ENCODE results near the gene GSC. TPM values are rescaled to one million over a fixed set of nuclear protein-coding genes. Genes with fewer than 3 reads are reported as not detected.
A peak's percentile ranks its signal among the peaks of the same experiment; 100 is the strongest.

GSC gene
- total RNA-seq, 1 donor from 2014 or later = not detected

- Histone ChIP-seq H3K36me3 (ENCODE audit: insufficient read depth, low read length) (no peaks in the 10 kb centered on the region), H3K27me3 (ENCODE audit: insufficient read depth, low read length) (peaks cover 71% of the 10 kb centered on the region), H3K79me2 (ENCODE audit: insufficient read depth, low read length) (no peaks in the 10 kb centered on the region), H4K20me1 (ENCODE audit: insufficient read depth, low read length) (peaks cover 3% of the 10 kb centered on the region), H3K4me3 (ENCODE audit: insufficient read depth, low read depth, low read length) (no peak overlapping the region), H3K9ac (ENCODE audit: low read length) (no peak overlapping the region), H3K4me1 (ENCODE audit: insufficient read depth, low read length) (peaks cover 13% of the 10 kb centered on the region), H3K27ac (ENCODE audit: low read depth, low read length) (no peak overlapping the region), H2AFZ (ENCODE audit: low read depth, low read length) (no peak overlapping the region), H3K4me2 (ENCODE audit: low read length) (peak overlapping the region; percentile 35), H3K9me3 (ENCODE audit: insufficient read depth, low read depth, low read length) (peaks cover 5% of the 10 kb centered on the region)
- H3K4me3 Mint-ChIP-seq (ENCODE audit: unreplicated experiment) = no peak overlapping the region
- no peak for DNase-seq (ENCODE audit: low read depth)
- peaks cover 19% of the 10 kb centered on the region for H3K9me3 Mint-ChIP-seq (ENCODE audit: unreplicated experiment)
- H3K4me1 Mint-ChIP-seq (ENCODE audit: low read depth, unreplicated experiment) = no peaks in the 10 kb centered on the region
- TF ChIP-seq, protein P1, sequence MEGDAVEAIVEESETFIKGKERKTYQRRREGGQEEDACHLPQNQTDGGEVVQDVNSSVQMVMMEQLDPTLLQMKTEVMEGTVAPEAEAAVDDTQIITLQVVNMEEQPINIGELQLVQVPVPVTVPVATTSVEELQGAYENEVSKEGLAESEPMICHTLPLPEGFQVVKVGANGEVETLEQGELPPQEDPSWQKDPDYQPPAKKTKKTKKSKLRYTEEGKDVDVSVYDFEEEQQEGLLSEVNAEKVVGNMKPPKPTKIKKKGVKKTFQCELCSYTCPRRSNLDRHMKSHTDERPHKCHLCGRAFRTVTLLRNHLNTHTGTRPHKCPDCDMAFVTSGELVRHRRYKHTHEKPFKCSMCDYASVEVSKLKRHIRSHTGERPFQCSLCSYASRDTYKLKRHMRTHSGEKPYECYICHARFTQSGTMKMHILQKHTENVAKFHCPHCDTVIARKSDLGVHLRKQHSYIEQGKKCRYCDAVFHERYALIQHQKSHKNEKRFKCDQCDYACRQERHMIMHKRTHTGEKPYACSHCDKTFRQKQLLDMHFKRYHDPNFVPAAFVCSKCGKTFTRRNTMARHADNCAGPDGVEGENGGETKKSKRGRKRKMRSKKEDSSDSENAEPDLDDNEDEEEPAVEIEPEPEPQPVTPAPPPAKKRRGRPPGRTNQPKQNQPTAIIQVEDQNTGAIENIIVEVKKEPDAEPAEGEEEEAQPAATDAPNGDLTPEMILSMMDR (IDR thresholded peaks at IDR 0.05; ENCODE audit: insufficient read depth, low read depth, low read length) = no peak
- peak; percentile 65 for TF ChIP-seq EZH2 (IDR thresholded peaks at IDR 0.05; ENCODE audit: insufficient read depth, low read length)
- H3K27ac Mint-ChIP-seq (ENCODE audit: unreplicated experiment) = peak overlapping the region; percentile 47
- peaks cover 75% of the 10 kb centered on the region for H3K27me3 Mint-ChIP-seq (ENCODE audit: low read depth, unreplicated experiment)
- FAIRE-seq = no peak
- peaks cover 2% of the 10 kb centered on the region for H3K36me3 Mint-ChIP-seq (ENCODE audit: low read depth, unreplicated experiment)
Measured at GRCh38 chr14:94773061-94773648, 3.2 kb upstream of the GSC start.

GRCh38 chr14:94772548-94772947 lies 2.6 kb upstream of the GSC start:
- Histone ChIP-seq H3K4me3 (ENCODE audit: insufficient read depth, low read depth, low read length) (no peak overlapping the region), H3K79me2 (ENCODE audit: insufficient read depth, low read length) (no peaks in the 10 kb centered on the region), H3K4me2 (ENCODE audit: low read length) (no peak overlapping the region), H4K20me1 (ENCODE audit: insufficient read depth, low read length) (peaks cover 3% of the 10 kb centered on the region), H2AFZ (ENCODE audit: low read depth, low read length) (no peak overlapping the region), H3K9me3 (ENCODE audit: insufficient read depth, low read depth, low read length) (peaks cover 5% of the 10 kb centered on the region), H3K27me3 (ENCODE audit: insufficient read depth, low read length) (peaks cover 74% of the 10 kb centered on the region), H3K27ac (ENCODE audit: low read depth, low read length) (no peak overlapping the region), H3K9ac (ENCODE audit: low read length) (no peak overlapping the region), H3K4me1 (ENCODE audit: insufficient read depth, low read length) (peaks cover 13% of the 10 kb centered on the region), H3K36me3 (ENCODE audit: insufficient read depth, low read length) (no peaks in the 10 kb centered on the region)
- peaks cover 79% of the 10 kb centered on the region for H3K27me3 Mint-ChIP-seq (ENCODE audit: low read depth, unreplicated experiment)
- H3K9me3 Mint-ChIP-seq (ENCODE audit: unreplicated experiment) = peaks cover 19% of the 10 kb centered on the region
- no peaks in the 10 kb centered on the region for H3K4me1 Mint-ChIP-seq (ENCODE audit: low read depth, unreplicated experiment)
- peaks cover 2% of the 10 kb centered on the region for H3K36me3 Mint-ChIP-seq (ENCODE audit: low read depth, unreplicated experiment)
- TF ChIP-seq EZH2 (IDR thresholded peaks at IDR 0.05; ENCODE audit: insufficient read depth, low read length) = no peak
- TF ChIP-seq, protein P1 (IDR thresholded peaks at IDR 0.05; ENCODE audit: insufficient read depth, low read depth, low read length) = no peak
- DNase-seq (ENCODE audit: low read depth) (no peak), FAIRE-seq (no peak)
- no peak overlapping the region for H3K27ac Mint-ChIP-seq (ENCODE audit: unreplicated experiment)
- no peak overlapping the region for H3K4me3 Mint-ChIP-seq (ENCODE audit: unreplicated experiment)

GRCh38 chr14:94771906-94772490 lies 2.1 kb upstream of the GSC start:
- Mint-ChIP-seq H3K27ac (ENCODE audit: unreplicated experiment) (peak overlapping the region; percentile 18), H3K36me3 (ENCODE audit: low read depth, unreplicated experiment) (peaks cover 2% of the 10 kb centered on the region), H3K4me1 (ENCODE audit: low read depth, unreplicated experiment) (no peaks in the 10 kb centered on the region), H3K9me3 (ENCODE audit: unreplicated experiment) (peaks cover 19% of the 10 kb centered on the region), H3K4me3 (ENCODE audit: unreplicated experiment) (no peak overlapping the region), H3K27me3 (ENCODE audit: low read depth, unreplicated experiment) (peaks cover 79% of the 10 kb centered on the region)
- peaks cover 13% of the 10 kb centered on the region for H3K4me1 ChIP-seq (ENCODE audit: insufficient read depth, low read length)
- no peak overlapping the region for H2AFZ ChIP-seq (ENCODE audit: low read depth, low read length)
- no peak for FAIRE-seq
- H4K20me1 ChIP-seq (ENCODE audit: insufficient read depth, low read length) = peaks cover 3% of the 10 kb centered on the region
- TF ChIP-seq EZH2 (IDR thresholded peaks at IDR 0.05; ENCODE audit: insufficient read depth, low read length) = no peak
- TF ChIP-seq, protein P1 (IDR thresholded peaks at IDR 0.05; ENCODE audit: insufficient read depth, low read depth, low read length) = no peak
- no peak for DNase-seq (ENCODE audit: low read depth)
- no peak overlapping the region for H3K27ac ChIP-seq (ENCODE audit: low read depth, low read length)
- no peak overlapping the region for H3K4me2 ChIP-seq (ENCODE audit: low read length)
- H3K9me3 ChIP-seq (ENCODE audit: insufficient read depth, low read depth, low read length) = peaks cover 5% of the 10 kb centered on the region
- no peak overlapping the region for H3K4me3 ChIP-seq (ENCODE audit: insufficient read depth, low read depth, low read length)
- no peaks in the 10 kb centered on the region for H3K79me2 ChIP-seq (ENCODE audit: insufficient read depth, low read length)
- H3K27me3 ChIP-seq (ENCODE audit: insufficient read depth, low read length) = peaks cover 80% of the 10 kb centered on the region
- no peak overlapping the region for H3K9ac ChIP-seq (ENCODE audit: low read length)
- H3K36me3 ChIP-seq (ENCODE audit: insufficient read depth, low read length) = no peaks in the 10 kb centered on the region

Data from astrocyte (in vitro differentiated cells and primary cell).